Colonic mucosa (tissue), 4 donors: ENCODE results near the gene DAZAP1. TPM values are rescaled to one million over a fixed set of nuclear protein-coding genes. Genes with fewer than 3 reads are reported as not detected.
A peak's percentile ranks its signal among the peaks of the same experiment; 100 is the strongest.

ENCODE experiments used
- DNase-seq: peaks from one replicate; pipeline ENCODE4 v3.0.0-alpha.2; 2020
- H3K27ac ChIP-seq: fragments of 200-600 bp; one replicate; pipeline ENCODE4 v1.8.0; 2021
- H3K27me3 ChIP-seq: fragments of 200-600 bp; one replicate; pipeline ENCODE4 v1.8.0; 2021
- H3K36me3 ChIP-seq: fragments of 200-600 bp; one replicate; pipeline ENCODE4 v1.8.0; 2021
- H3K4me1 ChIP-seq: fragments of 200-600 bp; one replicate; pipeline ENCODE4 v1.8.0; 2021; ENCODE audit warnings: mild to moderate bottlenecking
- H3K4me3 ChIP-seq: fragments of 200-600 bp; one replicate; pipeline ENCODE4 v1.8.0; 2021
- H3K9ac ChIP-seq, 2 donors: one replicate each; pipeline ENCODE4 v1.7.0; 2013; ENCODE audit warnings: control low read depth in 2 of 2, low read depth in 2 of 2, low read length in 2 of 2
- H3K9me3 ChIP-seq: fragments of 200-600 bp; one replicate; pipeline ENCODE4 v1.8.0; 2021
- CTCF ChIP-seq: fragments of 200-600 bp; IDR thresholded peaks from one replicate; pipeline ENCODE4 v1.8.0; 2022; ENCODE audit warnings: antibody characterized with exemption, mild to moderate bottlenecking
- intact Hi-C: fragments of 100-400 bp; cut with DNase I; formaldehyde crosslinking; loops from one replicate; pipeline ENCODE4 v1.14.1; 2022
- total RNA-seq, 2 donors: library from RNA; stranded (reverse); fragmentation: NEBNext Ultra II Directional in 1 of 2; extraction: Animal tissue kit (Norgen Biotek cat#: 25700) in 1 of 2; gene quantifications; one replicate each; pipeline ENCODE4 v1.2.1, GENCODE V29; 2021
- donor health status: healthy.
- donor health status: DM: no; HTN: no; CAD: no.
- donor health status: DM: no; HTN: no; CAD: no.

DAZAP1 gene
- 100 to 1,000 TPM in 1 of 2 donors, 10 to 100 TPM in 1; 92.9 to 210 TPM for total RNA-seq

GRCh38 chr19:1407528-1408299 is at the start of gene DAZAP1:
DAZAP1 (plus strand) TSS chr19:1407586; CDS start chr19:1407774, 188 bp downstream.
- no peak for TF ChIP-seq CTCF
- Histone ChIP-seq H3K9me3 (no peaks in the 10 kb centered on the region), H3K4me1 (peaks cover 31% of the 10 kb centered on the region), H3K27me3 (no peaks in the 10 kb centered on the region), H3K9ac (peak within 1 kb of the TSS; percentile 93 to 94), H3K4me3 (peak within 1 kb of the TSS; percentile 99), H3K27ac (peak within 1 kb of the TSS; percentile 89), H3K36me3 (no peaks in the 10 kb centered on the region)
- DNase-seq = peak; percentile 42
- intact Hi-C loops = no loop called here

- Histone ChIP-seq H3K9ac (no peak overlapping the region), H3K9me3 (no peaks in the 10 kb centered on the region), H3K27me3 (no peaks in the 10 kb centered on the region), H3K4me1 (no peaks in the 10 kb centered on the region), H3K4me3 (no peak overlapping the region), H3K27ac (peak overlapping the region; percentile 58), H3K36me3 (no peaks in the 10 kb centered on the region)
- DNase-seq = no peak
- TF ChIP-seq CTCF = no peak
- intact Hi-C loops = loop anchor here (5.0 kb wide), 1 partner anchor 38 kb away; no protein-coding TSS in a partner anchor
Measured at GRCh38 chr19:1360126-1360817, 47.1 kb upstream of the DAZAP1 start.

GRCh38 chr19:1360818-1361461 is 46.4 kb upstream of the DAZAP1 start:
- H3K9me3 ChIP-seq = no peaks in the 10 kb centered on the region
- H3K4me3 ChIP-seq = no peak overlapping the region
- no peaks in the 10 kb centered on the region for H3K36me3 ChIP-seq
- TF ChIP-seq CTCF = no peak
- intact Hi-C loops = loop anchor here (5.0 kb wide), 1 partner anchor 39 kb away; no protein-coding TSS in a partner anchor
- peak overlapping the region; percentile 58 for H3K27ac ChIP-seq
- H3K9ac ChIP-seq = no peak overlapping the region
- no peak for DNase-seq
- no peaks in the 10 kb centered on the region for H3K4me1 ChIP-seq
- H3K27me3 ChIP-seq = no peaks in the 10 kb centered on the region

- H3K4me3 ChIP-seq = no peak overlapping the region
- no peaks in the 10 kb centered on the region for H3K27me3 ChIP-seq
- H3K9ac ChIP-seq = no peak overlapping the region
- no peaks in the 10 kb centered on the region for H3K4me1 ChIP-seq
- H3K27ac ChIP-seq = peak overlapping the region; percentile 58
- intact Hi-C loops = loop anchor here (5.0 kb wide), 1 partner anchor 39 kb away; no protein-coding TSS in a partner anchor
- no peaks in the 10 kb centered on the region for H3K36me3 ChIP-seq
- DNase-seq = no peak
- no peaks in the 10 kb centered on the region for H3K9me3 ChIP-seq
- TF ChIP-seq CTCF = no peak
Measured at GRCh38 chr19:1361601-1362386, 45.6 kb upstream of the DAZAP1 start.
